ENCODE data around the gene MBNL2. TPM values are rescaled to one million over a fixed set of nuclear protein-coding genes. Genes with fewer than 3 reads are reported as not detected.
"Not testable (repeated sequence)": the region's sequence is repeated elsewhere in the genome, so short reads cannot be mapped to it uniquely, and the experiment has no call there.

MBNL2 gene
- 40.8 and 49.4 TPM in 2 replicates for total RNA-seq (2014; rRNA removed; shearing (Covaris generic))

GRCh38 chr13:97221989-97222700 is at the start of gene MBNL2:
TSS of gene MBNL2 (plus strand) at chr13:97222333. CDS start at chr13:97276236, 53,903 bp downstream.
- peak; percentile 91 for DNase-seq (ENCODE audit: low read depth)

- peak; percentile 40 for DNase-seq (ENCODE audit: low read depth)
Observed at GRCh38 chr13:97174638-97175037, 47.5 kb upstream of the MBNL2 start.

- no peak for DNase-seq (ENCODE audit: low read depth)
Observed at GRCh38 chr13:97175041-97175440, 47.1 kb upstream of the MBNL2 start.

- no peak for DNase-seq (ENCODE audit: low read depth)
Observed at GRCh38 chr13:97179501-97179900, 42.6 kb upstream of the MBNL2 start.

GRCh38 chr13:97182111-97182890 is 39.8 kb upstream of the MBNL2 start:
- DNase-seq (ENCODE audit: low read depth), result no peak

- DNase-seq (ENCODE audit: low read depth), result no peak
Observed at GRCh38 chr13:97185291-97185690, 36.8 kb upstream of the MBNL2 start.

- DNase-seq (ENCODE audit: low read depth), result no peak
Observed at GRCh38 chr13:97185751-97186150, 36.4 kb upstream of the MBNL2 start.

- DNase-seq (ENCODE audit: low read depth), result no peak
Observed at GRCh38 chr13:97188207-97188606, 33.9 kb upstream of the MBNL2 start.

- DNase-seq (ENCODE audit: low read depth), result no peak
Observed at GRCh38 chr13:97189928-97190327, 32.2 kb upstream of the MBNL2 start.

GRCh38 chr13:97191142-97191541 is 31.0 kb upstream of the MBNL2 start:
- DNase-seq (ENCODE audit: low read depth), result no peak

GRCh38 chr13:97191615-97192014 is 30.5 kb upstream of the MBNL2 start:
- DNase-seq (ENCODE audit: low read depth), result no peak

- no peak for DNase-seq (ENCODE audit: low read depth)
Observed at GRCh38 chr13:97192166-97192565, 30.0 kb upstream of the MBNL2 start.

- no peak for DNase-seq (ENCODE audit: low read depth)
Observed at GRCh38 chr13:97193577-97193976, 28.6 kb upstream of the MBNL2 start.

- DNase-seq (ENCODE audit: low read depth), result peak; percentile 85
Observed at GRCh38 chr13:97194479-97194878, 27.7 kb upstream of the MBNL2 start.

- DNase-seq (ENCODE audit: low read depth), result no peak
Observed at GRCh38 chr13:97196340-97196739, 25.8 kb upstream of the MBNL2 start.

GRCh38 chr13:97198753-97199152 is 23.4 kb upstream of the MBNL2 start:
- DNase-seq (ENCODE audit: low read depth), result no peak

GRCh38 chr13:97199451-97199850 is 22.7 kb upstream of the MBNL2 start:
- DNase-seq (ENCODE audit: low read depth), result no peak

GRCh38 chr13:97200081-97200942 is 21.8 kb upstream of the MBNL2 start:
- no peak for DNase-seq (ENCODE audit: low read depth)

- DNase-seq (ENCODE audit: low read depth), result no peak
Observed at GRCh38 chr13:97202761-97203160, 19.4 kb upstream of the MBNL2 start.

- no peak for DNase-seq (ENCODE audit: low read depth)
Observed at GRCh38 chr13:97205465-97205864, 16.7 kb upstream of the MBNL2 start.

- DNase-seq (ENCODE audit: low read depth), result peak; percentile 36
Observed at GRCh38 chr13:97205982-97206381, 16.2 kb upstream of the MBNL2 start.

GRCh38 chr13:97207252-97207651 is 14.9 kb upstream of the MBNL2 start:
- DNase-seq (ENCODE audit: low read depth), result not testable (repeated sequence)
